Transverse colon (tissue), 4 donors: ENCODE results near the gene ANKRD33B. TPM values are rescaled to one million over a fixed set of nuclear protein-coding genes. Genes with fewer than 3 reads are reported as not detected.

ENCODE experiments used
- DNase-seq: peaks from one replicate; pipeline ENCODE4 v3.0.0-alpha.2; 2019
- H3K27ac ChIP-seq, 4 donors: fragments of 200-600 bp; sonication (generic); 2 replicates each; pipeline ENCODE4 v1.5.1; 2016 to 2018; ENCODE audit warnings: inconsistent platforms in 4 of 4
- H3K27me3 ChIP-seq: fragments of 200-600 bp; sonication (generic); 2 replicates; pipeline ENCODE4 v1.5.1; 2017; ENCODE audit warnings: inconsistent platforms
- H3K36me3 ChIP-seq, 4 donors: fragments of 200-600 bp; sonication (generic); 2 replicates each; pipeline ENCODE4 v1.5.1; 2017 to 2019; ENCODE audit warnings: inconsistent platforms in 4 of 4
- H3K4me1 ChIP-seq, 4 donors: fragments of 200-600 bp; sonication (generic); 2 replicates each; pipeline ENCODE4 v1.5.1; 2017 to 2020; ENCODE audit warnings: inconsistent platforms in 4 of 4
- H3K4me3 ChIP-seq, 4 donors: fragments of 200-600 bp; sonication (generic); 1 replicate in 1 of 4; 2 replicates in 3 of 4; pipeline versions ENCODE4 v1.5.1 to v1.6.1; 2017 to 2019; ENCODE audit warnings: inconsistent platforms in 4 of 4
- H3K9me3 ChIP-seq, 2 donors: fragments of 200-600 bp; sonication (generic); 2 replicates each; pipeline ENCODE4 v1.5.1; 2017 to 2019; ENCODE audit warnings: inconsistent platforms in 2 of 2
- EP300 ChIP-seq: sonication (generic); formaldehyde crosslinking; IDR thresholded peaks from one replicate; pipeline ENCODE4 v1.6.1; 2017; ENCODE audit warnings: antibody characterized with exemption, low read depth
- POLR2A ChIP-seq: fragments of 450-650 bp; IDR thresholded peaks from one replicate; pipeline ENCODE4 v1.6.1; 2016; ENCODE audit warnings: antibody characterized with exemption, mild to moderate bottlenecking, moderate library complexity
- POLR2AphosphoS5 ChIP-seq, 3 donors: sonication (generic); formaldehyde crosslinking; IDR thresholded peaks; one replicate each; pipeline ENCODE4 v1.6.1; 2016; ENCODE audit warnings: antibody characterized with exemption in 3 of 3
- WGBS, 2 donors: methylation state at CpG; one replicate each; pipeline ENCODE4 v1.1.5; 2018; ENCODE audit warnings: low coverage in 1 of 2; 5-methylcytosine and 5-hydroxymethylcytosine counted together
- in situ Hi-C, 4 donors: fragments of 200-750 bp; cut with MboI; loops; one replicate each; pipeline versions ENCODE4 v1.15.0 to v1.15.1; 2017; ENCODE audit warnings: low sequenced_read_pairs in 3 of 4, low pct_ligation_motif_present in 1 of 4, low pct_unique_long_range_greater_than_20kb in 1 of 4
- intact Hi-C: fragments of 100-400 bp; cut with DNase I; formaldehyde crosslinking; loops from one replicate; pipeline ENCODE4 v1.15.1; 2023; ENCODE audit warnings: low total_unique reads
- total RNA-seq, 4 donors: library from RNA; depleted of rRNA; stranded (reverse); fragments of >200 nt; gene quantifications; one replicate each; pipeline ENCODE4 v1.1.0, GENCODE V29; 2016
- TF ChIP-seq, protein P1 (sequence below), 5 experiments: fragments of 200-600 bp in 3 of 5; fragments of 450-650 bp in 2 of 5; sonication (generic) in 3 of 5; IDR thresholded peaks; 1 replicate in 2 of 5; 2 replicates in 3 of 5; pipeline ENCODE4 v1.5.1; 2016 to 2017; ENCODE audit warnings: antibody characterized with exemption in 5 of 5, inconsistent platforms in 3 of 5, mild to moderate bottlenecking in 2 of 5, moderate library complexity in 1 of 5

ANKRD33B gene
- total RNA-seq, 4 donors from 2014 or later: 0.20 to 3.2 (median 1.4) TPM

DNA sequence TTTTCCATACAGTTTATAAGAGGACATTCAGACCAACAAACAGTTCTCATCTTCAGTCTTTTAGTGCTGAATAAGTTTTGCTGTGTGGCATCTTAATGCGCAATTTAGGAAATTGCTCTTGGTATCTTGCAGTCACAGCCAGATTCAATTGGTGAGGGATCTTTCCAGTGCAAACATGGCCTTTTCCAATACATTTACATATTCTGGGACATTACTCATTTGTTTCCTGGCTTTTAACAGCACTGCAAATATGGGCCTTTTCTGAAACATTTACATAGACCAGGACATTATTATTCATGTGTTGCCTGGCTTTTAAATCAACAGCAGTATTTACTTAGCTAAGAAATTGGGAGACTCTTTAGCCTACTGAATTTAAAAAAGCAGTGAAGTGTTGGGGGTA, 22.7 kb downstream of the ANKRD33B start:
- in situ Hi-C loops: no loop called here
- no peak for DNase-seq
- TF ChIP-seq, protein P1, sequence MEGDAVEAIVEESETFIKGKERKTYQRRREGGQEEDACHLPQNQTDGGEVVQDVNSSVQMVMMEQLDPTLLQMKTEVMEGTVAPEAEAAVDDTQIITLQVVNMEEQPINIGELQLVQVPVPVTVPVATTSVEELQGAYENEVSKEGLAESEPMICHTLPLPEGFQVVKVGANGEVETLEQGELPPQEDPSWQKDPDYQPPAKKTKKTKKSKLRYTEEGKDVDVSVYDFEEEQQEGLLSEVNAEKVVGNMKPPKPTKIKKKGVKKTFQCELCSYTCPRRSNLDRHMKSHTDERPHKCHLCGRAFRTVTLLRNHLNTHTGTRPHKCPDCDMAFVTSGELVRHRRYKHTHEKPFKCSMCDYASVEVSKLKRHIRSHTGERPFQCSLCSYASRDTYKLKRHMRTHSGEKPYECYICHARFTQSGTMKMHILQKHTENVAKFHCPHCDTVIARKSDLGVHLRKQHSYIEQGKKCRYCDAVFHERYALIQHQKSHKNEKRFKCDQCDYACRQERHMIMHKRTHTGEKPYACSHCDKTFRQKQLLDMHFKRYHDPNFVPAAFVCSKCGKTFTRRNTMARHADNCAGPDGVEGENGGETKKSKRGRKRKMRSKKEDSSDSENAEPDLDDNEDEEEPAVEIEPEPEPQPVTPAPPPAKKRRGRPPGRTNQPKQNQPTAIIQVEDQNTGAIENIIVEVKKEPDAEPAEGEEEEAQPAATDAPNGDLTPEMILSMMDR (IDR thresholded peaks at IDR 0.05): no peak
- no peak for TF ChIP-seq POLR2AphosphoS5 (IDR thresholded peaks at IDR 0.05)
- TF ChIP-seq POLR2A: no peak
- TF ChIP-seq EP300: no peak
- Histone ChIP-seq H3K4me3 (no peak overlapping the region), H3K27ac (no peak overlapping the region), H3K9me3 (no peaks in the 10 kb centered on the region), H3K27me3 (peaks cover 4% of the 10 kb centered on the region), H3K36me3 (no peaks in the 10 kb centered on the region), H3K4me1 (no peaks in the 10 kb centered on the region)
- WGBS, 2 donors: 100% methylated on average over 1 of the region's 1 CpG; no CpG with 5 or more reads in 1 of the 2 donors
- intact Hi-C loops: no loop called here

DNA sequence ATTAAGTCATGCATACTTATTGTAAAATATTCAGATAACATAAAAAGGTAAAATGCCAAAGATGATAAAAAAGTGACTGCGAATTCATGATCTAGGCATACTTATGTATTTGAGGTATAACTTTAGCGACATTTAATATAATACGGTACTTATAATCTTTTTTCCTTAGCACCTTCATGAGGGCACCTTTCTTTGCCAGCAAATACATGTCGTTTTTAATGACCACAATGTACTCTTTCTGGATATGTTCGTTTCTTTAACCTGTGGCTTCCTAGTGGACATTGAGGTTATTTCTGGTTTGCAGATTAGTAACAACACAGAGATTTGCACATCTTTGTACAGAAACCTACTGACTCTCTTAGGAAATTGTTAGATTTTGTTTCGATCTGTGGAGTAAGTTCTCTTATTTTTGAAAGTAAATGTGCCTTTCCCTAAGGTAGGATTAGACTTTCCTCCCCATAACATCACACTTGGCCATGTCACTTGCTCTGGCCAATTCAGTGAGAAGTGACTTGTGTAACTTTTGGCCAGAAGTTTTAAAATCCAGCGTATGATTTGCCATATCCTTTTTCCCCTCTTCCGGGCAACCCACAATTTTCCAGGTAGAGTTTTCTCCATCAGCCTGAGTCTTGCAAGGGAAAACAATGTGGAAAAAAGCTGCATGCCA, 24.4 kb downstream of the ANKRD33B start:
- H3K27ac ChIP-seq: no peak overlapping the region
- WGBS, 2 donors: 81 to 85% methylated on average over 6 to 8 of the region's 8 CpGs
- peaks cover 4% of the 10 kb centered on the region for H3K27me3 ChIP-seq
- H3K4me3 ChIP-seq: no peak overlapping the region
- DNase-seq: no peak
- no peaks in the 10 kb centered on the region for H3K4me1 ChIP-seq
- TF ChIP-seq POLR2A: no peak
- TF ChIP-seq, protein P1 (IDR thresholded peaks at IDR 0.05): no peak
- TF ChIP-seq EP300: no peak
- no peak for TF ChIP-seq POLR2AphosphoS5 (IDR thresholded peaks at IDR 0.05)
- no peaks in the 10 kb centered on the region for H3K9me3 ChIP-seq
- H3K36me3 ChIP-seq: no peaks in the 10 kb centered on the region
- in situ Hi-C loops: no loop called here
- intact Hi-C loops: no loop called here

DNA sequence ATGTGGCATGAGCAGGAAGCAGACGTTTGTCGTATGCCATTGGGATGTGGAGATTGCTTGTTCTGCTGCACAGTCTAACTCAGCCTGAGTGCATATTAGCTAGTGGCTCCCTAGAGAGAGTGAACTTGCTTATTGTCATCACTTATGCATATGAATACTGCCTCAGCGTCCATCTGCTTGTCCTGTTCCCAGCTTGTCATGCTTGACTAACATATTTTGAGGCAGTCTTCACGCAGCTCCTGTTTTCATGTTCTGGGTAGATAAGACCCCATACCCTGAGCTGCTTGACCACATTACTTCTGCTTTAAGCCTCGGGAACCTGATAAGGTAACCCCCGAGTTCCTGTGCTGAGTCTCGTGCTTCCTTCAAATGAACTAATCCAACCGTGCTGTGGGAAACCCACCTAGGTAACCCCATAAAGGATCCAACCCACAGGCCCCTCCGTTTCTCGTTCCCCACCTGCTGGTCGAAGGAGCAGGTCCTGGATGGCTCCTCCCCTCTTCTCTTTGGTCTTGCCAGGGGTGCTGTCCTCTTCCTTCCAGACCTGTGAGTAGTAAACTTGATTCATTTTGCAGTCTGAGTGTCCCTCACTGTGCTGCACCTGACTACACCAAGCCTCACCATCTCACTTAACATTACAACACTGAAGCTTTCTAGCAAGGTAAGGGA, 25.0 kb downstream of the ANKRD33B start:
- no peak for TF ChIP-seq POLR2A
- TF ChIP-seq EP300: no peak
- TF ChIP-seq, protein P1 (IDR thresholded peaks at IDR 0.05): no peak
- no peak for TF ChIP-seq POLR2AphosphoS5 (IDR thresholded peaks at IDR 0.05)
- H3K36me3 ChIP-seq: no peaks in the 10 kb centered on the region
- 64 to 100% methylated on average over 1 to 11 of the region's 11 CpGs for WGBS, 2 donors
- intact Hi-C loops: no loop called here
- DNase-seq: no peak
- no peak overlapping the region for H3K4me3 ChIP-seq
- no peaks in the 10 kb centered on the region for H3K4me1 ChIP-seq
- peaks cover 4% of the 10 kb centered on the region for H3K27me3 ChIP-seq
- H3K27ac ChIP-seq: no peak overlapping the region
- no peaks in the 10 kb centered on the region for H3K9me3 ChIP-seq
- in situ Hi-C loops: no loop called here

DNA sequence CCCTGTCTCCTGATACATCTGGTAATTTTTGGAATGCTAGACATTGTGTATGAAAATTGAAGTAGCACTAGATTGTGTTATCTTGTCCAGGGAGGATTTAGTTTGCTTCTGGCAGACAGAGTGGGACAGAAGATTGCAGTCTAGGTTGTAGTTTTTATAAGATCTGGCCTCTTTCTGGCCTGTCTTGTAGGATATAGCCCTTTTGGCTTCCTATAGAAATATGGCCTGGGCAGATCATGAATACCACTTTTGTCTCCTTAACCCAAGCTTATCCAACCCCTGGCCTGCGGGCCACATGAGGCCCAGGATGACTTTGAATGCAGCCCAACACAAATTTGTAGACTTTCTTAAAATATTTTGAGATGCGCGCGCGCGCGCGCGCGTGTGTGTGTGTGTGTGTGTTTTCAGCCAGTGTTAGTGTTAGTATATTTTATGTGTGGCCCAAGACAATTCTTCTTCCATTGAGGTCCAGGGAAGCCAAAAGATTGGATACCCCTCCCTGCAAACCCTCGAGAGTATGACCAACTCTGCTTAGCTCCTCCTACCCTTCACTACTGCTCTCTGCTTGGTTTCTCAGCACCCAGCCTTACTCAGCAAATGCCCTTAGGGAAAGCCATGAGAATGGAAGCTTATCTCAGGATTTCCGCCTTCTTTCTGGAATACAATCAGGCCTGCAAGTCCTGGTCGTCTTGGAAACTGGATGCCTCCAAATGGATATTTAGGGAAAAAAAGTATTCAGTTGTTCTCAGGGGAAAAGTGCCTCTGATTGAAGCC, 26.5 kb downstream of the ANKRD33B start:
- WGBS, 2 donors: 74 to 82% methylated on average over 11 to 13 of the region's 13 CpGs
- no peak overlapping the region for H3K27ac ChIP-seq

More for the DNA sequence above, 26.5 kb downstream of the ANKRD33B start:
- Histone ChIP-seq H3K4me3 (no peak overlapping the region), H3K9me3 (no peaks in the 10 kb centered on the region), H3K36me3 (no peaks in the 10 kb centered on the region), H3K4me1 (no peaks in the 10 kb centered on the region), H3K27me3 (no peaks in the 10 kb centered on the region)
- no peak for DNase-seq
- in situ Hi-C loops (no loop called here), intact Hi-C loops (no loop called here)
- TF ChIP-seq EP300 (no peak), POLR2AphosphoS5 (IDR thresholded peaks at IDR 0.05) (no peak), POLR2A (no peak)
- TF ChIP-seq, protein P1 (IDR thresholded peaks at IDR 0.05): no peak
